Myocyte (in vitro differentiated cells): Measurements from ENCODE around the gene SPG11. TPM values are rescaled to one million over a fixed set of nuclear protein-coding genes. Genes with fewer than 3 reads are reported as not detected.
A peak's percentile ranks its signal among the peaks of the same experiment; 100 is the strongest.
"Not testable (repeated sequence)": the region's sequence is repeated elsewhere in the genome, so short reads cannot be mapped to it uniquely, and the experiment has no call there.

Source experiments
- DNase-seq: peaks from one replicate; pipeline ENCODE4 v3.0.0-alpha.2; 2012; ENCODE audit warnings: low read depth
- total RNA-seq: library from RNA; depleted of rRNA; stranded (reverse); fragments of >200 nt; gene quantifications from 2 replicates; pipeline ENCODE4 v1.2.3, GENCODE V29; 2014

The SPG11 gene
- total RNA-seq, 1 donor from 2014 or later = 32.8 TPM

GRCh38 chr15:44568338-44568737, 95.1 kb downstream of the SPG11 start:
- no peak for DNase-seq

GRCh38 chr15:44566155-44566540, 97.3 kb downstream of the SPG11 start:
- DNase-seq = no peak

GRCh38 chr15:44565387-44566154, 97.9 kb downstream of the SPG11 start:
- no peak for DNase-seq

GRCh38 chr15:44560926-44561325, 102.5 kb downstream of the SPG11 start:
- not testable (repeated sequence) for DNase-seq

GRCh38 chr15:44554934-44555723, 108.3 kb downstream of the SPG11 start:
- DNase-seq = peak; percentile 59

GRCh38 chr15:44550734-44551133, 112.7 kb downstream of the SPG11 start:
- DNase-seq = no peak

GRCh38 chr15:44550256-44550655, 113.2 kb downstream of the SPG11 start:
- DNase-seq = peak; percentile 25

- not testable (repeated sequence) for DNase-seq
Observed at GRCh38 chr15:44549152-44549551, 114.3 kb downstream of the SPG11 start.

- peak; percentile 73 for DNase-seq
Observed at GRCh38 chr15:44545913-44546802, 117.3 kb downstream of the SPG11 start.

GRCh38 chr15:44544745-44545144, 118.7 kb downstream of the SPG11 start:
- DNase-seq = not testable (repeated sequence)

GRCh38 chr15:44542596-44542995, 120.9 kb downstream of the SPG11 start:
- DNase-seq = no peak

- DNase-seq = peak; percentile 73
Observed at GRCh38 chr15:44541282-44541958, 122.0 kb downstream of the SPG11 start.

GRCh38 chr15:44537735-44538240, 125.7 kb downstream of the SPG11 start:
- DNase-seq = no peak

GRCh38 chr15:44536962-44537734, 126.3 kb downstream of the SPG11 start, which contains the start of gene EIF3J:
Gene EIF3J (plus strand): TSS chr15:44537147. CDS start chr15:44537195, 48 bp downstream.
- DNase-seq = peak; percentile 97

- DNase-seq = peak; percentile 91
Observed at GRCh38 chr15:44536302-44536961, 127.0 kb downstream of the SPG11 start.

GRCh38 chr15:44535523-44536301, 127.8 kb downstream of the SPG11 start:
- DNase-seq = no peak

- DNase-seq = no peak
Observed at GRCh38 chr15:44535092-44535491, 128.4 kb downstream of the SPG11 start.

GRCh38 chr15:44532689-44533088, 130.8 kb downstream of the SPG11 start:
- DNase-seq = no peak
